CD4-positive, alpha-beta memory T cell (primary cell): ENCODE results near the gene ESAM. TPM values are rescaled to one million over a fixed set of nuclear protein-coding genes. Genes with fewer than 3 reads are reported as not detected.
A peak's percentile ranks its signal among the peaks of the same experiment; 100 is the strongest.

ENCODE experiments used
- CTCF ChIA-PET: fragments of 350-600 bp; sonication (Branson Sonifier 250); formaldehyde crosslinking; loops from one replicate; lab custom pipeline; 2021; ENCODE audit warnings: inconsistent platforms; ENCODE audit not compliant: partially characterized antibody; lab: Charles Lee
- POLR2A ChIA-PET: fragments of 350-600 bp; sonication (Branson Sonifier 250); formaldehyde crosslinking; loops from one replicate; lab custom pipeline; 2021; ENCODE audit not compliant: partially characterized antibody; lab: Charles Lee
- DNase-seq, 5 donors: peaks; one replicate each; pipeline versions ENCODE4 v3.0.0 to v3.0.0-alpha.2; 2020 to 2022; ENCODE audit warnings: mixed read lengths in 1 of 5
- H3K27ac ChIP-seq: one replicate; pipeline ENCODE4 v1.7.0; 2013; ENCODE audit warnings: low read depth, low read length
- H3K27me3 ChIP-seq: 2 replicates; pipeline ENCODE4 v1.7.0; 2013; ENCODE audit warnings: mild to moderate bottlenecking, low read length, moderate library complexity; ENCODE audit not compliant: insufficient read depth
- H3K36me3 ChIP-seq: 2 replicates; pipeline ENCODE4 v1.7.0; 2013; ENCODE audit warnings: mild to moderate bottlenecking, low read length, moderate library complexity; ENCODE audit not compliant: insufficient read depth
- H3K4me1 ChIP-seq: 2 replicates; pipeline ENCODE4 v1.7.0; 2013; ENCODE audit warnings: mild to moderate bottlenecking, low read length, moderate library complexity; ENCODE audit not compliant: insufficient read depth
- H3K4me3 ChIP-seq, 2 donors: one replicate each; pipeline ENCODE4 v1.7.0; 2013; ENCODE audit warnings: low read length in 2 of 2, mild to moderate bottlenecking in 1 of 2
- H3K9me3 ChIP-seq, 2 donors: one replicate each; pipeline ENCODE4 v1.7.0; 2013; ENCODE audit warnings: low read length in 2 of 2, control low read depth in 1 of 2; ENCODE audit not compliant: control insufficient read depth in 1 of 2
- H3K27ac Mint-ChIP-seq, 7 donors: one replicate each; pipeline ENCODE4 v1.8.0; 2020 to 2021; ENCODE audit warnings: mixed read lengths in 7 of 7, mild to moderate bottlenecking in 6 of 7, inconsistent platforms in 3 of 7, moderate library complexity in 3 of 7
- H3K27me3 Mint-ChIP-seq, 2 donors: one replicate each; pipeline ENCODE4 v1.8.0; 2020 to 2021; ENCODE audit warnings: mixed read lengths in 2 of 2
- H3K36me3 Mint-ChIP-seq, 2 donors: one replicate each; pipeline ENCODE4 v1.8.0; 2020 to 2021; ENCODE audit warnings: mixed read lengths in 2 of 2, inconsistent platforms in 1 of 2, mild to moderate bottlenecking in 1 of 2
- H3K4me1 Mint-ChIP-seq, 4 donors: one replicate each; pipeline ENCODE4 v1.8.0; 2020 to 2021; ENCODE audit warnings: mixed read lengths in 4 of 4, mild to moderate bottlenecking in 1 of 4
- H3K4me3 Mint-ChIP-seq, 8 donors: one replicate each; pipeline ENCODE4 v1.8.0; 2020 to 2021; ENCODE audit warnings: mixed read lengths in 8 of 8, mild to moderate bottlenecking in 7 of 8, moderate library complexity in 6 of 8, inconsistent platforms in 3 of 8
- H3K9me3 Mint-ChIP-seq, 8 donors: one replicate each; pipeline ENCODE4 v1.8.0; 2020 to 2021; ENCODE audit warnings: mixed read lengths in 8 of 8, mild to moderate bottlenecking in 5 of 8, inconsistent platforms in 3 of 8, moderate library complexity in 1 of 8
- intact Hi-C: fragments of 100-400 bp; cut with micrococcal nuclease; formaldehyde crosslinking; loops from one replicate; pipeline ENCODE4 v1.15.1; 2023
- polyA plus RNA-seq, 2 donors: library from polyadenylated mRNA; unstranded; fragments of 300-500 nt; fragmentation: Illumina TruSeq; gene quantifications; one replicate each; pipeline ENCODE4 v1.2.3, GENCODE V29; 2021
- total RNA-seq, 2 experiments: library from RNA; stranded (reverse); gene quantifications; one replicate each; pipeline ENCODE4 v1.2.3, GENCODE V29; 2021

Gene ESAM
- total and polyA plus RNA-seq, 4 experiments from 2014 or later = 1.3 to 3.2 (median 1.6) TPM

DNA sequence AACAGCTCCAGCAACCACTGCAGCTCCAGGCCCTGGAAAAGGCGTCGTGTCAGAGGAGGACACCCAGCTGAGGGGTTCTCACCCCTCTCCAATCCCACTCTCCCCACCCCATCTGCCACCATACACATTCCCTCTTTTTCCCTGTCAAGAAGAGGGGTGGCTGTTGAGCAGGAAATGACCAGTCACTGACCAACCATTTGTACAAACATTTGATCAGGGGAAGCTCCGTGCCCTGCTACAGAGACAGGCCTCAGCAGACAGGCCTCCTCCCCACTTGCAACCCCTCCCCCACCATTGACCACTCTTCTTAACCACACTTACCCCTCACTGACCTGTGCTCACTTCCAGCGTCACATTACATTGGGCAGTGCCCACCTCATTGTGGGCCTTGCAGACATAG is 7.8 kb downstream of the ESAM start:
- Histone ChIP-seq H3K4me1 (peaks cover 14% of the 10 kb centered on the region), H3K9me3 (no peaks in the 10 kb centered on the region), H3K27me3 (peaks cover 8% of the 10 kb centered on the region), H3K36me3 (no peaks in the 10 kb centered on the region), H3K27ac (no peak overlapping the region), H3K4me3 (no peak overlapping the region)
- H3K4me3 Mint-ChIP-seq = no peak overlapping the region
- intact Hi-C loops = no loop called here
- no peak overlapping the region for H3K27ac Mint-ChIP-seq
- H3K9me3 Mint-ChIP-seq = no peaks in the 10 kb centered on the region
- no peaks in the 10 kb centered on the region for H3K36me3 Mint-ChIP-seq
- ChIA-PET POLR2A (interaction anchor here (1.3 kb wide), 1 partner anchor 9 kb away, joined by 3 read pairs; no protein-coding TSS in a partner anchor), CTCF (interaction anchor here (1.2 to 17.0 kb wide), 3 partner anchors 11 to 84 kb away, joined by 3 to 239 read pairs (median 14); partner anchors contain the start of gene ESAM)
- H3K27me3 Mint-ChIP-seq = peaks cover 22 to 24% of the 10 kb centered on the region in 2 donors
- H3K4me1 Mint-ChIP-seq = peaks cover 4 to 27% (median 10%) of the 10 kb centered on the region in 4 donors
- DNase-seq = no peak

DNA sequence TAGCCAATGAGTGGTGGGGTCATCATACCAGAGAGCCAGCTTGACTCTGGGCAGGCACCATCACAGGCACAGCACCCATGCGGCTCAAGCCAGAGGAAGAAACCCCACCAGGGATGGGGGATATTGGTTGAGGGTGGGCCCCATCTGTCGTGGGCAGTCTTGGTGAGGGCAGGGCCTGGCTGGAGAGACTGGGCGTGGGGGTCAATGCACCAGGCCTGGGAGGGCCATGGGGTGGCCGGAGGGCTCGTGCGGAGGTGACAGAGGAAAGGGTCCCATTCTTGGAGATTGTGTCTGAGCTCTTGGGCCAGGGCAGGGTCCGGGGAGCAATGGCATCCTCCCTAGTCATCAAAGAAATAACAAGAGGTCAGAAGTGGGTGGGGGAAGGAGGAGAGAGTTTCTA is 8.5 kb downstream of the ESAM start:
- intact Hi-C loops = no loop called here
- no peaks in the 10 kb centered on the region for H3K36me3 ChIP-seq
- peaks cover 7% of the 10 kb centered on the region for H3K4me1 ChIP-seq
- POLR2A ChIA-PET = interaction anchor here (0.9 to 1.3 kb wide), 3 partner anchors 9 to 85 kb away, joined by 3 read pairs; partner anchors contain the start of gene ESAM
- Mint-ChIP-seq H3K36me3 (no peaks in the 10 kb centered on the region), H3K4me1 (peaks cover 4 to 27% (median 7%) of the 10 kb centered on the region in 4 donors), H3K27ac (no peak overlapping the region), H3K9me3 (no peaks in the 10 kb centered on the region), H3K27me3 (peaks cover 22 to 24% of the 10 kb centered on the region in 2 donors), H3K4me3 (no peak overlapping the region)
- no peak for DNase-seq
- no peaks in the 10 kb centered on the region for H3K9me3 ChIP-seq
- peaks cover 3% of the 10 kb centered on the region for H3K27me3 ChIP-seq
- CTCF ChIA-PET = interaction anchor here (1.5 to 17.0 kb wide), 3 partner anchors 12 to 84 kb away, joined by 3 to 239 read pairs (median 14); partner anchors contain the start of gene ESAM
- no peak overlapping the region for H3K4me3 ChIP-seq
- H3K27ac ChIP-seq = no peak overlapping the region

DNA sequence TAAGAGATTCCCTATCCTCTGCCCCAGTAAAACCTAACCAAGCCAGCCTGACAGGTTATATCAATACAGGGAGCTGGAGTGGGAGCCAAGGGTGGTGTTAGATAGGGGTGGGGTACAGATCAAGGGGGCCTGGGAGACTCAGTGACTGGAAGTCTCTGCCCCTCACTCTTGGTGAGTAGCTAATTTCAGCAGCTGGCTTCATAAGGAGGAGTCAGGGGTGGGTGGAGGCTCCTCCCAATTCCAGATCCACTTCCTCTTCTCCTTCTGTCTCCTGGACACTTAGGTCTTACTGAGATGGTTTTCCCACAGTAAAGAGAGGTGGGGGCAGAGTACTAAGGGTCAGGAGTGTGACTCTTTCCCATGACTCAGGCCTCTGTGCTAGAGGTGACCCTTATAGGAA is 8.9 kb downstream of the ESAM start:
- no peak for DNase-seq
- no peaks in the 10 kb centered on the region for H3K36me3 Mint-ChIP-seq
- Histone ChIP-seq H3K36me3 (no peaks in the 10 kb centered on the region), H3K9me3 (no peaks in the 10 kb centered on the region), H3K27me3 (no peaks in the 10 kb centered on the region), H3K4me1 (peaks cover 3% of the 10 kb centered on the region), H3K4me3 (no peak overlapping the region), H3K27ac (no peak overlapping the region)
- intact Hi-C loops = no loop called here
- H3K27ac Mint-ChIP-seq = no peak overlapping the region
- peaks cover 1 to 26% (median 3%) of the 10 kb centered on the region in 4 donors for H3K4me1 Mint-ChIP-seq
- H3K27me3 Mint-ChIP-seq = peaks cover 18 to 20% of the 10 kb centered on the region in 2 donors
- ChIA-PET POLR2A (interaction anchor here (0.9 to 1.5 kb wide), 3 partner anchors 8 to 84 kb away, joined by 3 to 5 read pairs (median 3); partner anchors contain the start of gene ESAM), CTCF (interaction anchor here (1.2 to 17.0 kb wide), 4 partner anchors 13 to 83 kb away, joined by 3 to 239 read pairs (median 8); partner anchors contain the start of gene ESAM)
- no peaks in the 10 kb centered on the region for H3K9me3 Mint-ChIP-seq
- no peak overlapping the region for H3K4me3 Mint-ChIP-seq

DNA sequence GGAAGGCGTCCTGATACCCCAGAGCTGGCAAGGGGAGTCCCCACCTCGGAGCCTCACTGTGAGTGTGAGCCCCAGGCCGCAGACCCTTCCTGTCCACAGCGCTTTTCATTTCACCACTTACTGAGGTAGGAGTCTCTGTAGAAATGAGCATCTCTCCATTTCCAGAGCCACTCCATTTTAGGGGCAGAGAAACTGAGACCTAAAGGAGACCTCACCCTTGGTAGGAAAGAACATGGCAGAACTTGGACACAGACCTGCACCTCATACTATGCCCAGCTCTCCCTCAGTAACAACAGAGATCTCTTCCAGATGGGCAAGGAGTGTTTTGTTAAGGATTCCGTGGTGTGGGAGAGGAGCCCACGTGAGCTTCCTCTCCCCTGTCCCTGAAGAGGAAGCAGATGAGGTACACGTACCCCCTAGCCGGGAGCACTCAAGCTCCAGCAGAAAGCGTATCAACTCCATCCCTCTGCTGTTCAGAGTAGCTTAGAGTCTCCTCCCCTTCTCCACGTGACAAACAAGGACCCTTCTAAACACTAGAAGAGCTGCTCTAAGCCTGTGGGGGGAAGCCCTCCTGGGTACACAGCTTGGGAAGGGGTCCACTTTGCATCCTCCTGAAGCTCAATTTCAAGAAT is 9.5 kb downstream of the ESAM start:
- POLR2A ChIA-PET = interaction anchor here (0.6 to 1.5 kb wide), 7 partner anchors 9 to 84 kb away, joined by 3 to 5 read pairs (median 3); partner anchors contain the start of genes ESAM and MSANTD2
- Mint-ChIP-seq H3K27ac (peak overlapping the region in 2 of 7 donors; percentile 1 to 57), H3K4me3 (peak overlapping the region in 3 of 8 donors; percentile 36 to 76 (median 43)), H3K36me3 (no peaks in the 10 kb centered on the region), H3K9me3 (no peaks in the 10 kb centered on the region), H3K27me3 (peaks cover 15% of the 10 kb centered on the region in 2 donors), H3K4me1 (peaks cover 0 to 23% (median under 1%) of the 10 kb centered on the region in 4 donors)
- Histone ChIP-seq H3K27ac (no peak overlapping the region), H3K27me3 (no peaks in the 10 kb centered on the region), H3K36me3 (no peaks in the 10 kb centered on the region), H3K9me3 (no peaks in the 10 kb centered on the region), H3K4me3 (no peak overlapping the region), H3K4me1 (no peaks in the 10 kb centered on the region)
- intact Hi-C loops = no loop called here
- CTCF ChIA-PET = interaction anchor here (1.2 to 17.0 kb wide), 4 partner anchors 13 to 83 kb away, joined by 3 to 239 read pairs (median 8); partner anchors contain the start of gene ESAM
- no peak for DNase-seq

DNA sequence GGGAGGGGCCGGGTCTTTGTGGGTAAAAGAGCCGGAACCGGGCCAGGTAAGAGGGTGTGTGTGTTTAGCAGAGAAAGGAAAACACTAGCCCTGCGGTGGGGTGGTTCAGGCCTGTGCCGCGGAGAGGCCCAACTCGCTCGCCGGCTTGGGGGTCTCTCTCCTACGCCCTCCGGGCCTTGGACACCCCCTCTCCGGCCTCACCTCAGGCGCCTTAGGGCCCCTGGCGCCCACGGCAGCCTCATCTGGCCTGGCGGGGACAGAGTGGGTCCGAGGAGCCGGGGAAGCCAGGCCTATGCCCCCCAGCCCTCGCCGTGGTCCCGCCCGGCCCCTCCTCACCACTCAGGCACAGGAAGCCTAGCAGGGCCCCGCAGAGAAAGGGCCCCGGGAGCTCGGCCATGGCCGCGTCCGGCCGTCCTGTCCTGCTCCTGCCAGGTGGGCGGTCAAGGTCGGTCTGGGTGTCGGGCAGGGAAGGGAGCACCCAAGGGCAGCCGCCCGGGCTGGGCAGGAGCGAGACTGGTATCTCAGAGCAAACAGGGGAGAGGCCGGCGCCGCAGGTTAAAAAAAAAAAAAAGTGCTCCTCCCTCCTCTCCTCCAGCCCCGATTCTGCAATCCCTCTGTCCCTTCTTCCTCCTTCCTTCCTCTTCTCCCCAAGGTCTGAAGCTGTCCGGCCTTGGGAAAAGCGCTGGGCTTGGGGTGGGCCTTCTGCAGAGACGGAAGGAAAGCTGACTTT is 10.2 kb downstream of the ESAM start, which contains the start of gene VSIG2:
Gene VSIG2 (minus strand): TSS at position 515 of the 730 bp plus-strand sequence. CDS start 118 bp downstream, at position 397.
- CTCF ChIA-PET = interaction anchor here (1.2 to 17.0 kb wide), 4 partner anchors 13 to 82 kb away, joined by 3 to 239 read pairs (median 8); partner anchors contain the start of gene ESAM
- Mint-ChIP-seq H3K36me3 (no peaks in the 10 kb centered on the region), H3K27me3 (peaks cover 10 to 11% of the 10 kb centered on the region in 2 donors), H3K4me3 (peak within 1 kb of the TSS in 3 of 8 donors; percentile 36 to 76 (median 43)), H3K9me3 (no peaks in the 10 kb centered on the region), H3K27ac (peak within 1 kb of the TSS in 3 of 7 donors; percentile 57 to 87 (median 82)), H3K4me1 (peaks cover 0 to 16% (median 4%) of the 10 kb centered on the region in 4 donors)
- H3K27ac ChIP-seq = no peak within 1 kb of the TSS
- intact Hi-C loops = no loop called here
- no peak within 1 kb of the TSS for H3K4me3 ChIP-seq
- POLR2A ChIA-PET = interaction anchor here (0.6 to 1.5 kb wide), 6 partner anchors 9 to 69 kb away, joined by 3 to 5 read pairs (median 3); partner anchors contain the start of gene MSANTD2
- H3K36me3 ChIP-seq = no peaks in the 10 kb centered on the region
- no peaks in the 10 kb centered on the region for H3K27me3 ChIP-seq
- peaks cover 6% of the 10 kb centered on the region for H3K4me1 ChIP-seq
- no peak for DNase-seq
- H3K9me3 ChIP-seq = no peaks in the 10 kb centered on the region

DNA sequence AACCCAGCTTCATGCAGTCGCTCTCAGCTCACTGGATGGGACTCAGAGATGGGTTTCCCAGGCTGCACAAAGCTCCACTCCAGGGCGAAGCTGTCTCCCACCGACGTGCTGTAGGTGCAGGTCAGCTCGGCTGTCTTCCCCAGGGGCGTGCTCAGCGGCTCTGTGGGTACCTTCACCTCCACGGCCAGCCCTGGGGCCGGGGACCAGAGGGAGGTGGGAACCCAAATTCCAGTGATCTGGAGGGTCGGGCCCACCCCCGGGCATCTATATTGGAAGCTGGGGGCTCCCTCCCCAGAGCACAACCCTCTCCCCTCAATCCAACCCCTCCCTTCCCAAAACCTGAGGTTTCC is 10.7 kb downstream of the ESAM start:
- H3K27me3 Mint-ChIP-seq = peaks cover 4 to 8% of the 10 kb centered on the region in 2 donors
- ChIA-PET CTCF (interaction anchor here (17.0 kb wide), 1 partner anchor 14 kb away, joined by 239 read pairs; the partner anchor contains the start of gene ESAM), POLR2A (interaction anchor here (1.0 to 1.1 kb wide), 2 partner anchors 12 to 49 kb away, joined by 3 read pairs; partner anchors contain the start of gene MSANTD2)
- H3K36me3 Mint-ChIP-seq = peaks cover 0 to 4% of the 10 kb centered on the region in 2 donors
- Histone ChIP-seq H3K27me3 (no peaks in the 10 kb centered on the region), H3K9me3 (no peaks in the 10 kb centered on the region), H3K4me1 (peaks cover 6% of the 10 kb centered on the region), H3K36me3 (no peaks in the 10 kb centered on the region), H3K4me3 (no peak overlapping the region), H3K27ac (no peak overlapping the region)
- no peak overlapping the region for H3K27ac Mint-ChIP-seq
- DNase-seq = no peak
- no peaks in the 10 kb centered on the region for H3K9me3 Mint-ChIP-seq
- H3K4me1 Mint-ChIP-seq = peaks cover 4 to 20% (median 6%) of the 10 kb centered on the region in 4 donors
- intact Hi-C loops = no loop called here
- H3K4me3 Mint-ChIP-seq = no peak overlapping the region
